Activated CD4-positive, alpha-beta T cell treated with anti-CD3 and anti-CD28 coated beads, Interleukin-10, Interleukin-2, amounts not matched to agents 100 ng/mL and 50 ng/mL, durations not matched to agents 16 hours and 8 hours (primary cell): ENCODE measurements around the gene ORAI2.
"Not testable (repeated sequence)": the region's sequence is repeated elsewhere in the genome, so short reads cannot be mapped to it uniquely, and the experiment has no call there.

Source experiments
- DNase-seq: peaks from one replicate; pipeline ENCODE4 v3.0.0-alpha.2; 2020

The ORAI2 gene

GRCh38 chr7:102472126-102473041, 39.0 kb downstream of the ORAI2 start:
- DNase-seq, result no peak

DNA sequence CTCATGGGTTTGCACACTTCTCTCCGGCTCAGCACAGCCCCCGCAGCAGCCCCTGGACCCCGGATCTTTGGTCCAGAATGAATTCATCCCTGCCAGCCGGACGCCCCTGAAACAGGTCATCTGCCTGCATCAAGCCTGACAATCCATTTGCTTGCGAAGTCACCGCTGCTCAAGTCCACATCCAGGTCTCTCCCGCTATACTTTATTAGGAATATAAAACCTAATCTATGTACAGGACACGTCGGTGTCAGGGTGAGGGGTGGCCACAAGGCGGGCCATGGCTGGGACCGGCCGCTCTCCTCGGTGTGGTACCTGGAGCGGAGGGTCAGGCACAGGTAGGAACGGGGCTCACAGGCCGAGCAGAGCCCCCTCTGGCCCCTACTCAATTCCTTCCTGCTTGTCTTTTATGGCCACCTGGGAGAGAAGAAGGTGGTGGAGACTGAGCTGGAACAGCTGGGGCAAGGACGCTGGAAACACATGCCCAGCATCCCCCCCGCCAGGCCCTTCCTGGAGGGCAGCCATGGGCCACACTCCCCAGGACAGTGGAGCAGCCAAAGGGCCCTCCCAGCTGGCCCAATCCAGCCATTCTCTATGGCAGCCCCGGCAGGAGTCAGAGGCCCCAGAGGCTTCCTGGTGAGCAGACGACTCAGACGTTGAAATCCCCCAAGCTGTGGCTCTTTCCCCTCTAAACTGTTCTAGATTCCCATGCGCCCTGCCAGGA, 40.1 kb downstream of the ORAI2 start:
- no peak for DNase-seq

GRCh38 chr7:102474116-102474515, 40.7 kb downstream of the ORAI2 start:
- DNase-seq, result not testable (repeated sequence)

- not testable (repeated sequence) for DNase-seq
Measured at GRCh38 chr7:102474736-102475435, 41.5 kb downstream of the ORAI2 start.

DNA sequence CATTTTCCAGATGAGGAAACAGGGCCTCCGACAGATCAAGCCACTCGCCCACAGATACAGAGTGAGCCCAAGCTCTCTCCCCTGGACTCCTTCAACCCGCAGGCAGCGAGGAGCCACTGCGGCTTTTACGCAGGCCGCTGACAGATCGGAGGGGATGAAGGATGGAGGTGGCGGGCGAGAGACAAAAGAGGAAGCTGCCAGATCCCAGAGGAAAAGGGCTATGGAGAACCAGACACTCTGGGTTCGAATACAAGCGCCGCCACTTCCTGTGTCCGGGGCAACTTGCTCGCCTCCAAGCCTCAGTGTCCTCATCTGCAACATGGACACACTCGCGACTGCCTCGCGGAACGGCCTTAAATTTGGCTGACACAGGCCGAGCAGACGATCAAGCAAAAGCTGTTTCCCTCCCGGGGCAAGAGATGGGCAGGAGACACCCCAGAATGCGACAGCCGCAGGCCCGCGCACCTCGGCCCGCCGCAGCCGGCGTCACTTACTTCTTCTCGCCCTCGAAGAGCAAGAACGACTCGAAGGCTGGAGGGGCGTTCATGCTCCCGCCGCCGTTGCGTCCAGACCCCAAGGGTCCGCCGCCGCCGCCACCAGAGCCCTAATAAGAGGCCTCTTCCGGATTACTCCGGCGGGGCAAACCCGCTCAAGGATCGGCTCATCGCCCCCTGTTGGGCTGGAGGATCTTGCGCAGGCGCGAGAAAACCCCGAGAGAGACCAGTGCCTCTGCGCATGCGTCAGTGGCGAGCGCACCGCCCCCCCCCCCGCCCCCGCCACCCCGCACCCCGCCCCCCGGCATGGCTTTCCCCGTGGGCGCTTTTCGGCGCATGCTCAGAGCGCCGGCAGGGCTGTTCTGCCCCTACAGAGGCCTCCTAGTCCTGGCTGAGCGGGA, 45.2 kb downstream of the ORAI2 start, which contains the start of gene POLR2J:
Gene POLR2J (minus strand): TSS at position 609 of the 895 bp plus-strand sequence. CDS start 62 bp downstream, at position 547.
- DNase-seq, result peak; percentile 94

- DNase-seq, result not testable (repeated sequence)
Measured at GRCh38 chr7:102479209-102479584, 45.8 kb downstream of the ORAI2 start.

DNA sequence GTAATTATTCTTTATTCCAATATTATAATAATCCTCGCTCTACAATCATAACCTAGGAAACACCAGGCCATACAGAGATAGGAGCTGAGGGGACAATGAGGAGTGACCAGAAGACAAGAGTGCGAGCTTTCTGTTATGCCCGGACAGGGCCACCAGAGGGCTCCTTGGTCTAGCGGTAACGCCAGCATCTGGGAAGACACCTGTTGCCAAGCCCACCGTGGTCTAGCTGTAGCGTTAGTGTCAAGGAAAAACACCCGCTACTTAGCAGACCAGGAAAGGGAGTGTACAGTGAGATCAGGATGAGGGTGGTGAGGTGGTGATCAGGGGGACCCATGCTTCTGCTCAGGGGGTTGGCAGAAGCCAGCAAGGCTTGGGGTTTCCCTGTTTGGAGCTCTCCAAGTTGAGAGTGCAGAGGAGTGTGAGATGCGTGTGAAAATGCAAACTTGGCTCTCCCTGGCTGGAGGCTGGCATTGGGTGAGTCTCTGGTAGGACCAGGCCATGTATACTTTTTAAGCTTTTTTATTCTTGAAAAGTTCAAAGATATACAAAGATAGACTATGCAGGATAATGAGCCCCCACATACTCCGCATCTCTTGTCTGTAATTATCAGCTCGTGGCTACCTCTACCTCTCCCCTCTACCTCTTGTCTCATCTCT, 46.7 kb downstream of the ORAI2 start:
- peak; percentile 56 for DNase-seq

DNA sequence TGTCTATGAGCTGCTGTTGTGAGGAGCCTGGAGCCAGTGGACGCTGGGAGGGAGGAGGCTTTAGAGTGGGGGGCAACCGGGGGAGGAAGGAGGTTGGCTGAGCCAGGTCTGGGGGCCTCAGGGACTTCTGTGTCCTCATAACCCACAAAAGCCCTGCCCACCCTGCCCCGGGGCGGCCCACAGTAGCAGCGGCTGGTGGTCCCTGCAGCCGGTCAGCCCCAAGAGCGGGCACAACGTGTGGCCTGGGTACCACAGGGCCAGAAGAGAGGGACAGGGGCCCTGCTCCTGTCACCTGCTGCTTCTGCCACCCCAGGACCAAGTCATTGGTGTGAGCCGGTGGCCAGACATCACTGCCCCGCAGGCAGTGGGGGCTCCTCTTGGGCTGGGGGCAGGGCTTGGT, 48.6 kb downstream of the ORAI2 start:
- not testable (repeated sequence) for DNase-seq

- DNase-seq, result not testable (repeated sequence)
Measured at GRCh38 chr7:102484317-102484716, 50.9 kb downstream of the ORAI2 start.

DNA sequence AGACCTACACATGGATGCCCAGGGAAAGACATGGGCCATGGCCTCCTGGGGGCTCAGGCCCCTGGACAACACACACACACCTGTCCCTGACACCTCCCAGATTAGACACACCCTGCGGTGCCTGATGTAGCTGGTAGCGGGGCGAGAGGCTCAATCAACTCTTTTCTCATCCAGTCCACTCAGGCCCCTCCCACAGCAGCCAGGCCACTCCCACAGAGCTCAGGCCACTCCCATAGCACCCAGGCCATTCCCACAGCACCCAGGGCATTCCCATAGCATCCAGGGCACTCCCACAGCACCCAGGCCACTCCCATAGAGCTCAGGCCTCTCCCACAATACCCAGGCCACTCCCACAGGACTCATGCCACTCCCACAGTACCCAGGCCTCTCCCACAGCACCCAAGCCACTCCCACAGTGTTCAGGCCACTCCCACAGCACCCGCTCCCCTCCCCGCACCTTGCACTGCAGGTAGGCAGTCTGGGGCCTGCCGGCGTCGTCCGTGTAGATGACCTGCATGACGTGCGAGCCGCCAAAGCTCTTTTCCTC, 57.2 kb downstream of the ORAI2 start:
- peak; percentile 49 for DNase-seq

- DNase-seq, result not testable (repeated sequence)
Measured at GRCh38 chr7:102493220-102493935, 60.0 kb downstream of the ORAI2 start.

- not testable (repeated sequence) for DNase-seq
Measured at GRCh38 chr7:102494026-102494425, 60.7 kb downstream of the ORAI2 start.

DNA sequence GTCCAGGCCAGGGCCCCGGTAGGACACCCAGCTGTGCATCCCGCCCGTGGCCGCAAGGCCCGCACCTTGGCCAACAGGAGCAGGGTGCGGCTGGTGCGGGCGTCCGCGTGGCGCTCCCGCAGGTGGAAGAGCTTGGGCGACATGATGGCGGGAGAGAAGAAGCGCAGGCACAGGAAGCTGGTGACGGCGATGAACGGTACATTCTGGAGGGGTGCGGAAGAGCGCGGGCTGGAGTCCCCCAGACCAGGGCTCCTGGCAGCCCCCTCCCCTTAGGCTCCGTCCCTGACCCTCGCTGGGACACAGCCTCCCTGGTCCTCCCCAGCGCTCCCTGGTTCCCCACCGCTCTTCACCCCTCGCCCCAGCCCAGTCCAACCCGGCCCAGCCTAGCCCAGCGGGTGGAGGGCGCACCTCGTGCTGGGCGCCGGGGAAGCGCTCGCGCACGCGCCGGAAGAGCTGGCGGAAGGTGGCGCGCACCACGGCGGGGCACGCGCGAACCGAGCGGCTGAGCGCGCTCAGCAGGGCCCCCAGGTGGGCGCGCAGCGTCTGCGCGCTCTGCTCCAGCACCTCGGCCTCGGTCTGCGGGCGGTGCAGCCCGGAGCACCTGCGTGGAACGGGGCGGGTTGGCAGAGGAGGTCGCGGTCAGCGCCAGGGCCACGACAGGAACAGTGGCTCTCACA, 61.2 kb downstream of the ORAI2 start:
- DNase-seq, result not testable (repeated sequence)

DNA sequence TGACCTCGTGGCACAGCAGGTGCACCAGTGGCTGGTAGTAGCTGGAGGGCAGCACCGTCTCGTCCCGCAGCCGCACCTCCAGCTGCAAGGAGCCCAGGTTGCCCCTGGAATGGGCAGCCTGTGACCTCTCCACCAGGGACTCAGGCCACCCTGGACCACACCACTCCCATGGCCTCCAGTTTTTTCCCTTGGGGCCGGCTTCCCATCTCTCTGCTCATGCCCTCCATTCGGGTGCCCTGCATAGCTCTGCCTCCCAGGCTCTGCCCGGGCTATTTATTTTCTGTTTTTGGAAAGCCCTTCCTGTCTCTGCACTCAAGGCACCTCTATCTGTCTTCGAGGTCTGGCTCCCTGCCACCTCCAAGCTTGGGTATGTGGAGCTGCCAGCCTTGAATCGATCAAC, 63.5 kb downstream of the ORAI2 start:
- not testable (repeated sequence) for DNase-seq

GRCh38 chr7:102497308-102497707, 63.9 kb downstream of the ORAI2 start:
- not testable (repeated sequence) for DNase-seq

- DNase-seq, result not testable (repeated sequence)
Measured at GRCh38 chr7:102498321-102498720, 64.9 kb downstream of the ORAI2 start.

DNA sequence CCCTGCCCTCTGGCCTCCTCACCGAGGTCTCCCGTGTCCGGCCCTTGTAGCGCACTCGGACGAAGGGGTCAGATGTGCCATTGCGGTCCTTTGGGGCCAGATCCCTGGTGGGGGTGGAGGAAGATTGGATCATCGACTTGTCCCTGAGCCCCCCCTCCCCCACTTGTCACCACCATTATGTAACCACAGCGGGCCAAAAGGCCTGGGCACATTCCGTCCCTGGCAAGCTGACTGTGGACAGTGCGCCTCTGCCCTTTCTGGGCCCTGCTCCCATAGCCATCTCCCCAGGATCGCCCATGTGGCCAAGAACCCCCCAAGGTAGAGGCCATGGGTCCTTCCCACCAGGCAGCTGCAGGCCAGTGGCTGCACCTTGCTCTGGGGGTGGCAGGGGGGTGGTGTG, 69.8 kb downstream of the ORAI2 start:
- not testable (repeated sequence) for DNase-seq

GRCh38 chr7:102505298-102506185, 72.2 kb downstream of the ORAI2 start:
- DNase-seq, result not testable (repeated sequence)
